ENCODE data around the gene MAPKBP1.

Gene MAPKBP1

DNA sequence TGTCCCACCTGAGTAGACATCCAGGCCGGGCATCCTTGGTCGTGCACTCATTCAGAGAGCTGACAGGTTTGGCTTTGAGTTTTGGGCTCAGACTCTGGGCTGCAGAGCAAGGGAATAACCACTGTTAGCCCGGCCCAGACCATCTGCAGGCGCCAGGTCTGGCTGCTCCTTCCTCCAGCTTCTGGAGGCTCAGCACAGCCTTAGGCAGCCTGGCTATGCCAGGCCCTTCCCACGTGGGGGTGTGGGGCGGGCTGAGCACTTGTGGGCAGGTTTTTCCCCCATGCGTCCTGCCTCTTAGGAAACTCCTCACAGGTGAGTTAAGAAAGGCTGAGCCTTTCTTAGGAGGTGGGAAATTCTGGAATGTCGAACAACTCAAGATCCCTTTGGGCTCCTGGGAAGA lies 75.6 kb downstream of the MAPKBP1 start:
- H3K4me1 ChIP-seq, result no peaks in the 10 kb centered on the region; the same call in 1 of the 2 replicates
- no peaks in the 10 kb centered on the region for H3K9me3 ChIP-seq
- H3K27me3 ChIP-seq, result no peaks in the 10 kb centered on the region
- DNase-seq, result peak; percentile 47
- no peak overlapping the region for H3K4me3 ChIP-seq (ENCODE audit: low read depth, low read length)
- TF ChIP-seq, protein P1, sequence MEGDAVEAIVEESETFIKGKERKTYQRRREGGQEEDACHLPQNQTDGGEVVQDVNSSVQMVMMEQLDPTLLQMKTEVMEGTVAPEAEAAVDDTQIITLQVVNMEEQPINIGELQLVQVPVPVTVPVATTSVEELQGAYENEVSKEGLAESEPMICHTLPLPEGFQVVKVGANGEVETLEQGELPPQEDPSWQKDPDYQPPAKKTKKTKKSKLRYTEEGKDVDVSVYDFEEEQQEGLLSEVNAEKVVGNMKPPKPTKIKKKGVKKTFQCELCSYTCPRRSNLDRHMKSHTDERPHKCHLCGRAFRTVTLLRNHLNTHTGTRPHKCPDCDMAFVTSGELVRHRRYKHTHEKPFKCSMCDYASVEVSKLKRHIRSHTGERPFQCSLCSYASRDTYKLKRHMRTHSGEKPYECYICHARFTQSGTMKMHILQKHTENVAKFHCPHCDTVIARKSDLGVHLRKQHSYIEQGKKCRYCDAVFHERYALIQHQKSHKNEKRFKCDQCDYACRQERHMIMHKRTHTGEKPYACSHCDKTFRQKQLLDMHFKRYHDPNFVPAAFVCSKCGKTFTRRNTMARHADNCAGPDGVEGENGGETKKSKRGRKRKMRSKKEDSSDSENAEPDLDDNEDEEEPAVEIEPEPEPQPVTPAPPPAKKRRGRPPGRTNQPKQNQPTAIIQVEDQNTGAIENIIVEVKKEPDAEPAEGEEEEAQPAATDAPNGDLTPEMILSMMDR (IDR thresholded peaks at IDR 0.05; ENCODE audit: low read depth, low read length), result no peak
- H3K36me3 ChIP-seq, result no peaks in the 10 kb centered on the region

DNA sequence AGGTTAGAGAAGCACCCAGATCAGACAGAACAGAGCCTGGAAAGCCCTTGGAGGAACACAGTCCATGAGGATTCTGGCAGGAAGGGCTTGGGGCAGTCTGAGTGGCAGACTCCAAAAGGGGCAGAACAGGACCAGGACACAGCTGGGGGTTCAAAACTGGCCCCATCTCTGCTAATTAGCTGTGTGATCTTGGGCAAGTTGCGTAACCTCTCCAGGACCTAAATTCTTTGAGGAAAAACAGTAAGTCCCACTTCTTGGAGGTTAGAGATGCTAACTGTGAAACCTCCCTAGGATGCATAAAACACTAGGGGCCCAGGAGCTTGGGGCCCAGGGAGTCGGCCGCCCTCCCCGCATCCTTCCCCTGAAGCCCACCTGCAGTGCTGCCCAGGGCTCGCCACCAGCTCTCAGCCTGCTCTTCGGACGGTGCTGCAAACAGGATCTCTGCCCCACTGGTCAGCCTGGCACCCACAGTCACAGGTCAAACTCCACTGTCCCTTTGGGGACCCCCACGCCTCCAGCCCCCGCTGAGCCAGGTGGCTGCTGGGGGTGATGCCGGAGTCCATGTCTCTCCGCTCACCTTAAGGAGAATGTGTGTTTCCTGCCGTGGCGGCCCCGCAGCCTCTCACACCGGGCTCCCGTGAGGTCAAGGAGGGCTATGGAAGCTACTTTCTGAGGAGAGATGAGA lies 76.3 kb downstream of the MAPKBP1 start:
- Histone ChIP-seq H3K36me3 (no peaks in the 10 kb centered on the region), H3K4me1 (no peaks in the 10 kb centered on the region; the same call in 1 of the 2 replicates), H3K9me3 (no peaks in the 10 kb centered on the region), H3K27me3 (no peaks in the 10 kb centered on the region), H3K4me3 (ENCODE audit: low read depth, low read length) (no peak overlapping the region)
- no peak for DNase-seq
- TF ChIP-seq, protein P1 (IDR thresholded peaks at IDR 0.05; ENCODE audit: low read depth, low read length), result no peak

DNA sequence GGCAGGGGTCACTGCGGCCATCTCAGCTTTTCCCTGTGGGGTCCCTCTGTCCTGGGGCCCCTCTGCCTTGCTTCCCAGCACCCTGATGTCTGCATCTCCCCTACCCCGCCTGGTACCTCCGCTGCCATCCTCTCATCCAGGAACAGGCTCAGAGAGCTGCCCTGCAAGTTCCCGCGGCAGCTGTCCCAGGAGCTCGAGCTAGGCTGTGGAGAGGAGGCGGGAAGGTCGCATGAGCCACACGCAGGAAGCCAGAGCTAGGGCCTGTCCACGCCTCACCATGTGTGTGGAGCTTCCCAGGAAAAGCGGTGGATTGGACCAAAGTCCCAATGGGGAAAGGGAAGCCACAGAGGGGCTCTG lies 76.9 kb downstream of the MAPKBP1 start:
- Histone ChIP-seq H3K4me1 (no peaks in the 10 kb centered on the region; the same call in 1 of the 2 replicates), H3K4me3 (ENCODE audit: low read depth, low read length) (no peak overlapping the region), H3K36me3 (no peaks in the 10 kb centered on the region), H3K9me3 (no peaks in the 10 kb centered on the region), H3K27me3 (no peaks in the 10 kb centered on the region)
- no peak for DNase-seq
- TF ChIP-seq, protein P1 (IDR thresholded peaks at IDR 0.05; ENCODE audit: low read depth, low read length), result no peak

DNA sequence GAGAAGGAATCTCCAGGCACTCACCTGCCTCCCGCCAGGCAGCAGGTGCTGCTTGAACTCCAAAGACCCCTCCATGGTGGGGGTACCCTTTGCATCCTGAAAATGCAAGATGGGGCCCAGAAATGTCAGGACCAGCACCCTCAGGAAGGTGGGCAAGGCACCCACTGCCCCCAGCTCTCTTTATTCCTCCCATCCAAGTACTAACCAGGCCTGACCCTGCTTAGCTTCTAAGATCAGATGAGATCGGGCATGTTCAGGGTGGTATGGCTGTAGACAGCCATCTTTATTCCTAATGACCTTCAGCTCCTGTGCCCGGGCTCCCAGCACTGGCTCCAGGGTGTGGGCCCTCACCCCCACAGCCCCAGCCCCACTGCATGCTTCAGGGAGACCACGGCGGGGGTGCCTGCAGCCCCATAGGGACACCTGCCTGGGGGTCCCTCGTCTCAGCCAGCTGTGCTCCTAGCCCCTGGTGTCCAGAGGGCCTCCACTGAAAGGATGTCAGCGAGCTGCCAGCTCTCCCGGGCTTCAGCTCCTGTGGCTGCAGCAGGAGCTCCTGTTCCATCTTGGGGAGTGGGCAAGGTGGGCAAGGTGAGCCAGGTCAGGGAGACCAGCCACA lies 77.6 kb downstream of the MAPKBP1 start:
- Histone ChIP-seq H3K4me1 (no peaks in the 10 kb centered on the region; the same call in 1 of the 2 replicates), H3K4me3 (ENCODE audit: low read depth, low read length) (no peak overlapping the region), H3K36me3 (no peaks in the 10 kb centered on the region), H3K27me3 (no peaks in the 10 kb centered on the region), H3K9me3 (no peaks in the 10 kb centered on the region)
- TF ChIP-seq, protein P1 (IDR thresholded peaks at IDR 0.05; ENCODE audit: low read depth, low read length), result no peak
- no peak for DNase-seq

DNA sequence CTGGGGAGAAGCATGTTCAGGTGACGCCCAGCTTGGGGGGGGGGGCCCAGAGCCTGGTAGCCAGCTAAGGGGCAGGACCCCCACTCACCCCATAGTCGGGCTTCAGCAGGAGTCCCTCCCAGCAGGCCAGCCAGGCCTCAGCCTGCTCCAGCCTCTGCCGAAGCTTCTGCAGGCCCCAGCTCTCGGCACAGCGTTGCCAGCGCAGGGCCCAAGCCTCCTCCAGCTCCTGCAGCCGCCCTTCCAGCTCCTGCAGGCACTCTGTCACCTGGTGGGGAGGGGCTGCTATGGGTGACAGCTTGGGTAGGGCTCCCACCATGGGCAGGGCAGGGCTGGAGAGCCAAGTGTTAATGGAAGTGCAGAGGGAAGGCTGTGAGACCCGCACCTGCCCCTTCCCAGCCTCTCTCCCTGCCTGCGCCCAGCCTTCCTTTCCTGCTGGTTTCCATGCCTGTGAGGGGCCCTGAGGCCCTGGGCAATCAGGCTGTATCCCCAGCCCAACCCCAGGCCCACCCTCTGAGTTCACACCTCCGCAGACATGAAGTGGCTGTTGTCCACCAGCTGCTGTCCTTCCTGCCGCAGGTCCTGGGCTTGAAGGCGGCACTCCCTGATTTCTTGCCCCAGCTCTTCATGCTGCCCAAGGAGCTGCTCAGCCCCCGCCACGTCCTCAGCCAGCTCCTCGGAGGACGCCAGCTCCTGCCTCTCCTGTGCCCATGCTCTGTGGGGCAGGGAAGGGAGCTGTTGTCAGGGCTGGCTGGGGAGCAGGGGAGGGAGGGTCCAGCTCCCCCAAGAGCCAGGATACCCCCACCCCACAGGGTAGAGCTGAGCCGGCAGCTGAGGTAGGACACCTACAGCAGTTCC lies 78.7 kb downstream of the MAPKBP1 start:
- H3K36me3 ChIP-seq, result no peaks in the 10 kb centered on the region
- H3K9me3 ChIP-seq, result no peaks in the 10 kb centered on the region
- H3K27me3 ChIP-seq, result no peaks in the 10 kb centered on the region
- TF ChIP-seq, protein P1 (IDR thresholded peaks at IDR 0.05; ENCODE audit: low read depth, low read length), result no peak
- no peaks in the 10 kb centered on the region; the same call in 1 of the 2 replicates for H3K4me1 ChIP-seq
- DNase-seq, result no peak
- no peak overlapping the region for H3K4me3 ChIP-seq (ENCODE audit: low read depth, low read length)

Data from BE2C (cell line).